Stimulated activated CD8-positive, alpha-beta memory T cell treated with anti-CD3 and anti-CD28 coated beads, Interleukin-15, amount 100 ng/mL, for 4 hours (primary cell): ENCODE results near the gene NEK11.
"Not testable (repeated sequence)": the region's sequence is repeated elsewhere in the genome, so short reads cannot be mapped to it uniquely, and the experiment has no call there.

Experiments
- DNase-seq, 2 donors: peaks; one replicate each; pipeline ENCODE4 v3.0.0-alpha.2; 2020; ENCODE audit warnings: low read depth in 2 of 2

The NEK11 gene

DNA sequence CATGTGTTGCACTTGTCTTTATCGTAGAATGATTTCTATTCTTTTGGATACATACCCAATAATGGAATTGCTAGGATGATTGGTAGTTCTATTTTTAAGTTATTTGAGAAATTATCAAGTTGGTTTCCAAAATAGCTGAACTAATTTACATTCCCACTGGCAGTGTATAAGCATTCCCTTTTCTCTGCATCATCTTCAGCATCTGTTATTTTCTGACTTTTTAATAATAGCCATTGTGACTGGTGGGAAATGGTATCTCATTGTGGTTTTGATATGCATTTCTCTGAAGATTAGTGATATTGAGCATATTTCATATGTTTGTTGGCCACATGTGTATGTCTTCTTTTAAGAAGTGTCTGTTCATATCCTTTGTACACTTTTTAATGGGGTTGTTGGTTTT lies 273.2 kb downstream of the NEK11 start:
- no peak for DNase-seq

DNA sequence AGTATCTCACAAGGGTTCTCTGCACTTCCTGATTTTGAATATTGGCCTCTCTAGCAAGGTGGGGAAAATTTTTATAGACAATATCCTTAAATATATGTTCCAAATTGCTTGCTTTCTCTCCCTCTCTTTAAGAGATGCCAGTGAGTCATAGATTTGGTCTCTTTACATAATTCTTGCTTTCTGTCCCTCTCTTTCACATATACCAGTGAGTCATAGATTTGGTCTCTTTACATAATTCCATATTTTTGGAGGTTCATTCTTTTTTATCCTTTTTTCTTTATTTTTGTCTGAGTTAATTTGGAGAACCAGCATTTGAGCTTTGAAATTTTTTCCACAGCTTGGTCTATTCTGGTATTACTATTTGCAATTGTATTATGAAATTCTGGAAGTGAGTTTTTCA lies 277.2 kb downstream of the NEK11 start:
- DNase-seq, result no peak

DNA sequence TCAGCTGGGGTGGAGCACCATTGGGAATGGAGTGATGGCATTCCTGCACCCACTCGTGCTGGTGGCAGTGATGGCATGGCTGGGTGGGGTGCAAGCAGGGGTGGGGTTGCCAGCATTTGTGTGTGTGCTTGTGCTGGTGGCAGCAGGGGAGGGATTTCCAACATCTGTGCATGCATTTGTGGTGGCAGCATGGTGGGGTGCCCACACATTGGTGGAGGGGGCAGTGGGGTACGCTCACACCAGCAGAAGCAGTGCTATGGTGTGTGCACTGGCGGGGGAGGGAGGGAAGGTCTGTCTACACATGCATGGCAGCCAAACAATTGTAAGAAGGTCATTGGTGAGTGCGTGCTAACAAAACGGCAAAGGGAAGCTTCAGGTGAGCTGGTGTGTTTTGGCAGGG lies 278.2 kb downstream of the NEK11 start:
- no peak for DNase-seq

DNA sequence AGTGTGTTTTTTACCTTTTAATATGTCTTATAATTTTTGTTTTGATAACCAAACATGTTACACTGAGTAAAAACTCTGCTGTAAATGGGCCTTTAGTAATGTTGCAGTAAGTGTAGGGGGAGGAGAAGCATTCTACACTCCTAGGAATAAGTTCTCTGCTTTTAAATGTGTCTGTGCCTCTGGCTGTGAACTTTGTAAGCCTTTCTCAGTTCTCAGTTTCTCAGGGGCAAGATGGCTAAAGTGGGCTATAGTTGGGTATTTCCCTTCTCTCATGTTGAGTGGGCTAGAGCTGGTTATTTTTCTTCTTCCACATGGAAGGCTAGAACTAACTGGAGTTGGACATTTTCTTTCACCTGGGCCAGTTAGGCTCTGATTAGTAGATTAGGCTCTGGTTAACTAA lies 279.6 kb downstream of the NEK11 start:
- no peak for DNase-seq

DNA sequence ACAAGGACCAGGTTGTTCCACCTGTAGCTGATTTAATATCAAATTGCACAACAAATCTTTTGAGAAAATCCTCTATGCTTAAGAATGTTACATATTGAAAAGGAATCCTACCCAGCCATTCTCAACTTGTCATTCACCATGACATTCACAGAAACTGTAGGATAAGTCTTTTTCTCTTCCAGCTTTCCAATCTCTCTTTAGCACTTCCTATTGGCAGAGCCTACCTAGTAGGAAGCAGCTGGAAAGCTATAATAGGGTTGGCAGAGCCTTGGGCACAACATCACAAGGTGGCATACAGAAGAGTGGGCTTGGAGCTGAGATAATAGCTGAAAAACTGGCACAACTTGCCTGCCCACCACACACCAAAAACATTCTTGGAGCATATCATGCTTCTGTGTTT lies 287.6 kb downstream of the NEK11 start:
- no peak for DNase-seq

DNA sequence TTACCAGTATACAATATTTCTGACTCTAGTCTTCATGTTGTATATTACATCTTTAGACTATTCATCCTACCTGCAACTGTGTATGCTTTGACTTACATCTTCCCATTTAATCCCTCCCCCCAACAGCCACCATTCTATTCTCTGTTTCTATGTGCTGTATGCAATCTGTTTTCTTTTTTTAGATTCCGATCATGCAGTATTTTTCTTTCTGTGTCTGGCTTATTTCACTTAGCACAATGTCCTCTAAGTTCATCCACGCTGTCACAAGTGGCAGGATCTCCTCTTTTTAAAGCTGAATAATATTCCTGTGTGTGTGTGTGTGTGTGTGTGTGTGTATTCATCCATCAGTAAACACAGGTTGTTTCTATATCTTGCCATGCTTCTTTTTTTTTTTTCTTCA lies 288.5 kb downstream of the NEK11 start:
- no peak for DNase-seq

DNA sequence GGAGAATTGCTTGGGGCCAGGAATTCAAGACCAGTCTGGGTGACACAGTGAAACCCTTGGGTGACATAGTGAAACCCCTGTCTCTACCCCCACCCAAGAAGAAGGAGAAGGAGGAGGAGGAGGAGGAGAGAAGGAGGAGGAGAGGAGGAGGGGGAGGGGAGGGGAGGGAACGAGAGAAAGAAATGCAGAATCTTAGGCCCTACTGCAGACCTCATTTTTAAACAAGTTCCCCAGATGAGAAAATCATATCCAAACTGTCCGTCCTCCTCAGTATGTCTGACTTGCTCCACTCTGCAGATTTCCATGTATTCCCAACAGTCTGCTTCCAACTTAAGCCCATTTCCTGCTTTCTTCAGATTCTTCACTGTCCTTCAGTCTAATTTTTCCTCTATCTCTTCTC lies 291.0 kb downstream of the NEK11 start:
- no peak for DNase-seq

DNA sequence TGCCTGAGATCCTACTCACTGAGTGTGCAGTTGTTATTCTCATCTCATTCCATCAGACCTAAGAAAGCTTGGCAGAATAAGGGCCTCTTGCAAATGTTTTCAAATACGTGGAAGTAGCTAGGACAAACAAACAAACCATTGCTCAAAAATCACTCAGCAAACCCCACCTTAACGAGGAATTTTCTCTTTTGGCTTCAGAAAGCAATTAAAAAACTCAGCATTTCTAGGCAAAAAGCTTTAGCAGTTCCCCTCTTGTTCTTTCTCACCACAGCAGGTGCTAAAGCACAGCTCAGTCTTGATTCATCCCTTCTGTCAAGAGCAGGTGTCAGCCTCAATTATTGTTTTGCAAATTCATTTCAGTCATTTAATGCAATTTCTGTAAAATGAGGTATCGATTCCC lies 296.3 kb downstream of the NEK11 start:
- no peak for DNase-seq

DNA sequence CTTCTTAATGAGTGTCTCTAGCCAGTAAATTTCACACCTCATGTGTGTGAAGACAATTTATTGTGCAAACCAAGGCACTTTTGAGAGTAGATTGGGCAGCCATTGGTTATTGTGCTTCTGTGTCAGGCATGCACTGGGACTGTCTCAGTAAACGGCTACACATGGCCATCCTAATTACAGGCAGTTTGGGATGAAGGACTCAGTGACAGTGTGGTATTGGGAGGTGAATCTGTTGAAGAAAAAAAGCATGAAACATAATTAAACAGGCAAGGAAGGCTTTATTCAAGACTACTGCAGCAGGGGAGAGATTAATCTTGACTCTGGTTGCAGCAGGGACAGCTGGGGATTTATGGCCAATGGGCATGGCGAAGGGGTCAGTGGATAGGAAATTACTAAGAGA lies 297.1 kb downstream of the NEK11 start:
- no peak for DNase-seq

DNA sequence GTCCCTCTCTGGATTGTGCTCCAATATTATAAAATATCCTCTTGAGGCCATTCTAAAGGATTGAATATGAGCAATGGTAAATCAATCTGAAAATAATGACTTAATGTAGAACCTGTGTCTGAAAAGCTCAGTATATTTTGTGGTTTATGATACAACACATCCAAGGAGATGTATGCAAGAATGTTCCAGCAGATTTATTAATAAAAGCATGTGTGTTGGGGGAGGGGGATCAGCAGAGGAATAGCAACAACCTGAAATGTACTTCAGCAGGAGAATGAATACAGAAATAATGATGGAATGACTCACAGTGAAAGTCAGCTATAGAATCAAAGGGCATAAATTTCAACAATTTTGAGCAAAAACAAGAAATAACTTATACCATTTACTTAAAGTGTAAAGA lies 298.2 kb downstream of the NEK11 start:
- no peak for DNase-seq

DNA sequence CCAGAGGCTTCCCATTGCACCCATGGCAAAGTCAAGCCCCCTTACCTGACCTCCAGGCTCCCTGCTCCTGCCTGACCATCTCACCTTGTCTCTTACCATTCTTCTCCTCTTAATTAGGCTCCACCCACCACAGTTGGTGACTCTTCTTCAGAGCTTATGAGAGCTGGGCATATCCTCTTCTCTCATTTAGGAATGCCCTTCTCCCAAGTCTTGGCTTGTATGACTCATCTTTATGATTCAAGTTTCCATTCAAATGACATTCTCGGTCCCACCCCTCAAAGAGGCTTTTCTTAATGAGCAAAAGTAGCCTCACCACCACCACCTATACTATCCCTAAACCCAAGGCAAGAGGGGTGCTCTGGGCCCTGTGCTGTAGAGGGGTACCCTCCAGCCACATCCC lies 299.6 kb downstream of the NEK11 start:
- no peak for DNase-seq

DNA sequence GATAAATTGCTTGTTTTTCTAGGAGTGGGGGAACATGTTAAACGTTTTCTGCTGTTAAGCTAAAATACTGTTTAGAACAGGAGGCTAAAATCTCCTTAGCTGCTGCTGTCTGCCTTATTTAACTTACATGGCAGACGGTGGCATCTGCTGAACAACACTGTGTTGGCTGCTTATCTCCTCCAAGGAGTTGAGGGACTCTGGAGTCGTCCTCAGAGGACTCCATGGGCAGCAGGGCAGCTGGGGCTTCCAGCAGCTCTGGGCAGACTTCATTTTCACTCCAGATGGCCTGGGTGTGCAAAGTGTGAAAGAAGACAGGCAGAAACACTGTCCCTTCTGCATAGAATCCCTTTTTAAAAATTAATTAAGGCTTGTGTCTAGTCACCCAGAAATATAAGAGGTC lies 302.0 kb downstream of the NEK11 start:
- DNase-seq, result no peak

DNA sequence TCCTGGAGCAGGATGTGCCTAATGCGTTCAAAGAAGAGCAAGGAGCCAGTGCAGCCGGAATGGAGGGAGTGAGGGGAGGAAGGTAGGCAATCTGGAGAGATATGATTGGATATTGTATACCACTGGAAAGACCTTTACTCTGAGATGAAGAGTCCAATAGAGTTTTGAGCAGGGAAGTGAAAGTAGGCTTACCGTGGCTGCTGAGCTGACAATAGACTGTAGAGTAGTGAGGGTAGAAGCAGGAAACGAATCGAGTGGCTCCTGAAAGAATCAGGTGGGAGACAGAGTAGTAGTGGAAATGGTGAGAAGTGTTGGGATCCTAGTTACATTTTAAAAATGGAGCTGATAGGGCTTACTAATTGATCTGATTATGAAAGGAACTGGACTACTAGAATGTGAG lies 303.1 kb downstream of the NEK11 start:
- DNase-seq, result no peak

DNA sequence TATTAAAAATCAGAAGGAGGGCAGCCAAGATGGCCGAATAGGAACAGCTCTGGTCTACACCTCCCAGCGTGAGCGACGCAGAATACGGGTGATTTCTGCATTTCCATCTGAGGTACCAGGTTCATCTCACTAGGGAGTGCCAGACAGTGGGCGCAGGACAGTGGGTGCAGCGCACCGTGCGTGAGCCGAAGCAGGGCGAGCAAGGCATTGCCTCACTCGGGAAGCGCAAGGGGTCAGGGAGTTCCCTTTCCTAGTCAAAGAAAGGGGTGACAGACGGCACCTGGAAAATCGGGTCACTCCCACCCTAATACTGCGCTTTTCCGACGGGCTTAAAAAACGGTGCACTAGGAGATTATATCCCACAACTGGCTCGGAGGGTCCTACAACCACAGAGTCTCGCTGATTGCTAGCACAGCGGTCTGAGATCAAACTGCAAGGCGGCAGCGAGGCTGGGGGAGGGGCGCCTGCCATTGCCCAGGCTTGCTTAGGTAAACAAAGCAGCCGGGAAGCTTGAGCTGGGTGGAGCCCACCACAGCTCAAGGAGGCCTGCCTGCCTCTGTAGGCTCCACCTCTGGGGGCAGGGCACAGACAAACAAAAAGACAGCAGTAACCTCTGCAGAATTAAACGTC lies 304.9 kb downstream of the NEK11 start:
- not testable (repeated sequence) for DNase-seq

DNA sequence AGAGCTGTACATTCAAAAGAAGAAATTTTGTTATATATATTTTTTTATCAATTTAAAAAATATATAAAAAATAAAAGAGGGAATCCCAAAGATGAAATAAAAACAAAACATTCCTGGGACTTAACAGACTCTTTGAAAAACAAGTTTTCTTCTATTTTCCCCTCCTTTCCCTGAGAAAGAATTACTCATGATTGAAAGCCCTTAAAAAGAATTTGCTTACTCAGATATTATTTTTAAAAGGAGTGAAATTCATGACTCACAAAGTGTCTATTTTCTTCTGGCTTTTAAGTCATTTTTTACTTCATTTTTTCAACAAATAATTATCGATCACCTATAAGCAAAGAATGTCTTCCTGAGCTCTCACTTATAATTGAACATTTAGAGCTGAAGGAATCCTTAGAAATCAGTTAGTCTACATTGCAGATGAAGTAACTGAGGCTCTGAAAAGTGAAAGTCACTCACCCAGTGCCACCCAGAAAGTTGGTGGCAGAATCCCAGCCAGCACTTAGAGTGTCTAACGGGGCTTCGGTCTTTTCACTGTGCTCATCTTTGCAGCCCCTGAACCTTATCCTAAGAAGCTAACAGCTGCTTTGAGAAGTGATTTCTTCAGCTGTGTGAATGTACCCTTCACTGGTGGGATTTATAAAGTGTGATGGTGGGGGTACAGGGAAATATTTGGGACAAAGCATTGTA lies 312.4 kb downstream of the NEK11 start:
- no peak for DNase-seq

DNA sequence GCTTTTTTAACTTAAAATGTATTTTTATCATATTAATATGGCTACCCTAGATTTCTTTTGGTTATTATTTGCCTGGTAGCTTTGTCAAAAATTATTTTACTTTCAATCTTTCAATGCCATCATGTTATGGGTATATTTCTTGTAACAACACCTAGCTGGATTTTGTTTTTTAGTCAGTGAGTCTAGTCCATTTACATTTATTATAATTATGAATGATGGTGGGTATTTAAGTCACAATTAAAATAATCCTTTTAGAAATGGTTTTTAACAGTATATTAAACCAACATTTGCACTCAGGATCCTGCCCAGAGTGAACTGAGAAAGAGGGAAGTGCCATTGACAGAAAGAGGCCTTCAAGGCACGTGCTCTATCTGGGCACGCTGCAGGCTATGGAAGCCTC lies 315.1 kb downstream of the NEK11 start:
- no peak for DNase-seq

DNA sequence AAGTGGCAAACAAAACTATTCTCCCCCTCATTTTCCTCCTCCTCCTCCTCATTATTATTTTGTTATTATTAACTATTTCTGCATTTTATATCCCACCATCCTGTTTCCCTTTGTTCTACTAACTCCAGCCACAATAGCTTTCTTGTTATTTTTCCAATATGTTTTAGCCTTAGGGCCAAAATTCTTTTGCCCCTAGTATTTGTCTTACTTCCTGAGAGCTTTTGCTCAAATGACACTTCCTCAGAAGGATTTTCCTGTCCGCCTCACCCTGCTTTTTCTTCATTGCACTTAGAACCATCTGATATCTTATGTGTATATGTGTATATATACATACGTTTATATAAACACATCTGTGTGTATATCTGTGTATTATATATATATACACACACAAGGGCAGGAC lies 322.2 kb downstream of the NEK11 start:
- DNase-seq, result no peak

DNA sequence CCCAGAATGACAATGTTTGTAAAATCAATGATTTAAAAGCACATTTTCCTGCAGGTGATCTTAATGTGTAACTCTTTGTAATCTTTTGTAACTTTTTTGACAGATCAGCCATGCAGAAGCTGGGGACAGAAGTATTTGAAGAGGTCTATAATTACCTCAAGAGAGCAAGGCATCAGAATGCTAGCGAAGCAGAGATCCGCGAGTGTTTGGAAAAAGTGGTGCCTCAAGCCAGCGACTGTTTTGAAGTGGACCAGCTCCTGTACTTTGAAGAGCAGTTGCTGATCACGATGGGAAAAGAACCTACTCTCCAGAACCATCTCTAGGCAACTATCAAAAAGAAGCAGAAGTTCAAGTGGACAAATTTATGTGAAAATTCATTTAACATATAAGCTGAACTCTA lies 322.8 kb downstream of the NEK11 start:
- DNase-seq, result no peak

DNA sequence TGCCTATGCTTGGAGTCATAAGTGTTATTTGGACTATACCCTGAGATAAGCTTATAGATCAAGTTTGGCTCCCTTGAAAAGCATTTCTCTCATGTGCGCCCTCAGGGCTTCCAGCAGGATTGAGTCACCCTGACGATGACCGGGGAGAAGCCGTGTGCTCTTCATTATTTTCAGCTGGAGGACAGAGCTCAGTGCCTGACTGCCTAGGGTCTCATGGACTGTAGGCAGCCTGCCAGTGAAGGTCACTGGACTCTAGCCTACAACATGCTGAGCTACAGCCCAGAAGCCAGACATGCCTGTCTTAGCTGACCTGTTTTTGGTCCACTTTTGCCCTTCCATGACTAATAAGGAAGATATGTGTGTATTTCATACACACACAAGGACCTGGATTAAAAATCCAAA lies 323.3 kb downstream of the NEK11 start:
- no peak for DNase-seq

DNA sequence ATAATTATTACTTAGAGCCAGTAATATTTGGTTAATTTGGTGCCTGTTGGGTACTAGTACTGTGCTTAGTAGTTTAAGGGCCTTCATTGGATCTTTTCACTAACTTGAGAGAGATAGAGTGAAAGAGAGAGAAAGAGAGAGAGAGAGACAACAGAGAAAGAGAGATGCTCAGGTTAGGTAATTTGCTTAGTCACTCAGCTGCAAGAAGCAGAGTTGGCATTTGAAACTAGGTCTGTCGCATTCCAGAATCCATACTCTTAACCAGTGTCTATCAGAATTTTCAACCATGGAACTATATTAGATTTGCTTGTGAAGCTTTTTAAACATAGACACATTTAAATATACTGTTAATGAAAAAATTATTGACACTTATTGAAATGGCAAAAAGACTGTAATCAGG lies 323.8 kb downstream of the NEK11 start:
- no peak for DNase-seq

DNA sequence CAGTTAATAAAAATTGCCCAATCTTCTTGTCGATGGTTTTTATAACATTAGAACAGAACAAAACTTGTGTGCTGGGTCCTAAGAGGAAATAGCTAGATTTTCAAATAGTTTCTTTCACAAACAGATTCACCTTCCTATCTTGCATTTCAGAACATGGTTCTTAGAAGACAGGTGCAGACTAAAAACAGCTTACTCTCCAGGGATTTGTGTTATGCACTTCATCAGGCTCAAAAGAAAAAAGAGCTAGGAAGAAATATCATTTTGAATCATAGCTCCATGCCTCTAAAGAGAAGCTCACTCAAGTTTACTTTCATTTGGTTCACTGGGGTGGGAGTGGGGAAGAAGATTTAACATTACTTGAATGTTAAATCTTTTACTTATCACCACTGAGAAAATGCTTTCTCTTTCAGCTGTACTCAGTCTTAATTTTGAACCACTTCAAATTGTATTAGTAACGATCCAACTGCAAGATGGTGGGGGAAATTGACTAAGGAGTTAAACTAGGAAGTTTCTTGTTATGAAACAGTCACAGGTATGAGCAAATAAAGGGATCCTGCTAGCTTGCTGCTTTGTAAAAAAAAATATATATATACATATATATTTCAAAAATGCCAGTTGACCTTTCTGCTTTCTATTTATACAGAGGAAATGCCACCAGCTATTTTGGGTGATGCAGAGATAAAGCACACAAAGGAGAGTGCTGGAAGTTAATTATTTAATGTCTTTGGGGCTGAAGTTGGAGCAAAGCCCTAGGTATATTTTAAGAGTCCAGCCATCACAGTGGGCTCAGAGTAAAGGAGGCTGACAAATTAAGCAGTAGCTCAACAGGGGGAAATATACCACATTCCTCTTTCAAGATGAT lies 326.6 kb downstream of the NEK11 start:
- no peak for DNase-seq

DNA sequence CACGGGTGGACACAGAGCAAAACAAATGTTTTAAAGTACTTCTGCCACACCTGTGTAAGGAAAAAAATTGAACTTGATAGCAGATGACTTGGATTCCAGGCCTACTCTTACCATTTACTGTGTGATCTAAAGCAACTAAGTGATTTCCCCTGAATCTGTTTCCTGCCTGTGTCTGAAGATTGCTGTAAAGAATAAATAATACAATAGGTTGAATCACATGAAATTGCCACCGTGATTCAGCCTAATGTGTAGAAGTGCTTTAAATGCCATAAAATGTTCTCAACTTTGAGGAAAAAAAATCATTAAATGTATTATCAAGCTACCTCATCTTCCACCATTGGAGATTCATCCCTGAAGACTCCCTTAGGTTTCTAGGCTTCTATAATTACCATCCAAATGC lies 327.3 kb downstream of the NEK11 start:
- no peak for DNase-seq

DNA sequence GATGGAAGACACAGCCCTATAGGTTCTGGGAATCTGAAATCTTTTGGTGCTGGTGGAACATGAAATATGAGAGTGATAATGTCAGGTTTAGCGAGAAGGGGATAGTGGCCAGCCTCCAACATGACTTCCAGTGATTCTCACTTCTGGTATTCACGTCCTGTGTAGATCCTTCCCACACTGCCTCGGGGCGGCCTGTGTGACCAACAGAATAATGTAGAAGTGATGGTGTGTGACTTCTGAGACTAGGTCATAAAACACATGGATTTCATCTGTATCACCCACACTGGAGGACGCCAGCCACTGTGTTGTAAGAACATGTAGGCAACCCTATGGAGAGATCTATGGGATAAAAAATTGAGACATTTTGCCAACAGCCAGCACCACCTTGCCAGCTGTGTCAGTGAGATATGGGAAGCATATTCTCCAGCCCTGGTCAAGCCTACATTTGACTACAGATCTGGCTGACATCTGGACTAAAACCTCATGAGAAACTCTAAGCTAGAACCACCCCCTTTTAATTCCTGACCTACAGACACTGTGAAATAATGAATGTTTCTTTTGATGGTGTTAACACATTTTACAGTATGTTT lies 329.4 kb downstream of the NEK11 start:
- no peak for DNase-seq
